ENCODE measurements around the gene ACSL1.

Gene ACSL1

DNA sequence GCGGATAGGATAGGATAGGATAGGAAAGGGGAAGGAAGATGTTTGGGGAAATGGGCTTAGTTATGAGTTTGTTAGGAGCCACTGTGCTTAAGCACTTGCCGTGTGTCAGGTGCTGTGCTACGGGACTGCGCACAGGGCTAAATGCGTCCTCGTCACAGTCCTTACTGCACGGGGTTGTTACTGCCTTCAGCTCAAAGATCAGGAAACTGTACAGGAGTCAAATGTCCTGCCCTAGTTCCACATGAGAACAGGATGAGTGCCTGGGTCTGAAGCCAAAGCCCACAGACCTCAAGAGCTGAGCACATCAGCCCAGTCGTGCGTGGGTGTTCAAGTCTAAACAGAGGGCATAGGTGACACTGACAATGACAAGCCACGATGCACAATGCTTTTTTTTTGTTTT is 15.0 kb downstream of the ACSL1 start:
- no peak for DNase-seq

DNA sequence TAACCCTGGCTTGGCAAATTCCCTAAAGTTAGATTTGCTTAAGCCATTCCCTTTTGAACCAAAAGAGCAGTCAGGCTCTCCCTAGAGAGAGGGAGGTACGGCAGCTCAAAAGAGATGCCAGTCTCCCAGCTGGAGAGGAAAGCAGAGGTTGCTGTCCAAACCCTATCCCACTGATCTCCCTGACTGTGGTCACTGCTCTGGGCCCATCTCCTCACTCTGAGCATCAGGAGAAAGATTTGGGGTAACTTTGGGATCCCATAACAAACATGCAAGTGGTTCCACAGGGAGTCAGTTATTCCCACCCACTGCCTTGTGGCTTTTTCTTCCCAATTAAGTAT is 17.1 kb downstream of the ACSL1 start:
- DNase-seq: no peak

DNA sequence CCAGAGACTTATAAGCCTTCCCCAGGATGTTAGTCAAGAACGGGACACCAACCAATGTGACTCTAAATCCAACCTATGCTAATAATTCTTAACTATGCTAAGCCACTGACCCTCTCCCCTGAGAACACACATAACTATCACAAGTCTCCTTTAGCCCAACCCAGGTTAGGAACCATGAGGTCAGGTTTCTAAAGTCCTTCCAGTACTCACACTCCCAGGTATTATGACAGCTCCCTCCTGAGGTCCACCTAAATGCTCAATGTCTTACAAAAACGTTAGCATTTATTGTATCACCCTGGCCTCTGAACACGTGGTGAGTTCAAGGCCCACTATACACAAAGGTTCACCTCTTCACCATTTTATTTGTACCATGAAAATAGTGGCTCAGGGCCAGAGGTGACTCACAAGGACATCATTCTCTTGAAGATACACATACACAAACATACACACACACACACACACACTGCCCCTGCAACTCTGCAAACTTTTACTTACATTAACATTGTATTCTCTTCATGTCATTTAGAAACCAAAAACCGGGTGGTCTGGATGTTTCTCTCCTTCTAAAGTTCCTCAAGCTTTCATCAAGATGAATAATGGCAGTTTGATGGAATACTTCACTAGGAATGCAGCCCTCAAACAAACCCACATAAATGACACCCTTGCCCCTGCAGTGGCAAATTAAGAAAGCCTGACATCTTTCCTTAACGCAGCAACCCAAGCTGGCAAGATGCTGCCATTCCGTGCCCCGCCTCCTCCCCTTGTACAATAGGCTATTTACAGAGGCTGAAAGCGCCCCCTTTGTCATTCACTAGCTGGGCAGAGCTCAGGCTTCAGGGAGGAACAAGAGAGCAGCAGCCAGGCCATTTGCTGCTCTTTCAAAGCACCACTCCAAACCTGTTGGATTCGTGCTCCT is 17.7 kb downstream of the ACSL1 start:
- no peak for DNase-seq

DNA sequence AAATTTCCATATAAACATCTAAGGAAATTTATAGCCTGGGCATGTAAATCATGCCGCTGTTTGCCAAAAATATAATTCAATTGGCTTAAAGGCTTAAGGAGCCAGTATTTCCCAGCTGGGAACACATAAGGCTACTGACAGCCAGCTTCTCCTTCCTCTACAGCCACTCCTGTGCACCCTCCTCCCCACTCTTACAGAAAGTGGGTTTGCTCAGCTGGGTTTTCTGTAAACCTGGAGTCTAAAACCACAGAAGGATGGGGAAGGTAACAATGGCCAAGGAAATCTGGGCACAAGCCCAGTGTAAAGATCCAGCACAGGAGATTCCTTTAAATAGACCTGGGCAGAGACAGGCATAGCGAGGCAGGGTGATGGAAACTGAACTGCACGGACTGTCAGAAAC is 18.5 kb downstream of the ACSL1 start:
- DNase-seq: no peak

DNA sequence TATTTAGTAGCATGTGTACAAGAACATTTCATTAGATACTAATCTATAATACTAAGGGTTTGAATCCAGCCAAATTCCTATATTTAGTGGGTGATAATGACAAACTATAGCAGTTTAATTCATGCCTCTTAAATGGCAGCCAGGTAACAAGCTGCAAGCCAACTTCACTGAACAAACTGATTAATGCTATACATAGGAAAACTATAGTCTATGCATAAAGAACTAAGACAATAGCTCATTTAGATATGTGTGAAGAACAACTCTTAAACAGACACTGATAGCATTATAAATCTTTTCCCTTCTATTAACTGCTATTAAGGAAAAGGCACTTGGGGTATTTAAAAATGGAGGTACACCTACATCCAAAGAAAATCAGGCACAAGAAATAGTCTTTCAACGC is 19.1 kb downstream of the ACSL1 start:
- DNase-seq: no peak

DNA sequence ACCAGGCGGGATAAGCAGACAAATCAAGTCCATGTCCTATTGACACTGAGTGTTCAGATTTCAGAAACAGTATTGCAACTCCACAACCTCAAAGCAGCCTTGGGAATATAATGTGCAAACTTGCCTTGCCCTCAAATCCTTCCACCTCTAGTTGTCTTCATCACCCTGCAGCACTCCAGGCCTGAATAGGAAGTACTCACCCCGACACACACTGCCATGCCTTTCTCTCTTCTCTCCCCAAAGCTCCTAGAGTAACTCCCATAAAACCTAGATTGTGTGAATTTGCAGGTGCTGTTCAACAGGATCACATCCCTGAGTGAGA is 19.6 kb downstream of the ACSL1 start:
- DNase-seq: no peak

DNA sequence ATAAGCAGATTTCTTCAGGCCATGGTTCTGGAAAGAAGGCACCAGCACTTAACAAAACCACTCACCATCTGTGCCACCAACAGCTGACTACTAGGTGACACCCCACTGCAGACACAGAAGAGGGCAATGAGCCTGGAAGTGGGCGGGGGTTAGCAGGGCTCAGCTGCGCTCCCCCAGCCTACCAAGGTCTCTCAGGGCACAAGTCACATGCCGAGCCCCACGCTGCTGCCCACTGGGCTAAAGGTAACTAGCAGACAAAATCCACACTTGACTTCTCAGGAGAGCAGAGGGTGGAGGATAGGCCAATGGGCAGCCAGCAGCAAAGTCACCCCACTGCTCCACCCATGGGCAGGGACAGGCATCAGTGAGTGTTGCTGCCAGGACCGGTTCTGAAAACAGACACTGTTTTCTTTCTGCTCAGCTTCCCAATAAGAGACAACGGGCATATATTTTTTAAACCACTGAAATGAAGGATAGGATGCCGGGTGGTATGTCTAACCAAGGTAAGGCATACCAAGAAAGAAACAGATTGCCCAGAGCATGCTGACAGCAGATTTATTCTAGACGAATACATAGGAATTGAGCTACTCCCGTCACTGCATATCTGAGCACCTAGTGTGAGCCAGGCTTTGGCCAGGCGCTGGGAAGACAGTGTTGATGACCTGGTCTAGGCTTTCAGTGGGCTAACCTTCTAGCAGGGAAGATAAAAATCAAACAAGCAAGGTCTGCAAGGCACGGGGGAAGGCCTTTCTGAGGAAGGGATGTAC is 20.1 kb downstream of the ACSL1 start:
- DNase-seq: peak; percentile 9

DNA sequence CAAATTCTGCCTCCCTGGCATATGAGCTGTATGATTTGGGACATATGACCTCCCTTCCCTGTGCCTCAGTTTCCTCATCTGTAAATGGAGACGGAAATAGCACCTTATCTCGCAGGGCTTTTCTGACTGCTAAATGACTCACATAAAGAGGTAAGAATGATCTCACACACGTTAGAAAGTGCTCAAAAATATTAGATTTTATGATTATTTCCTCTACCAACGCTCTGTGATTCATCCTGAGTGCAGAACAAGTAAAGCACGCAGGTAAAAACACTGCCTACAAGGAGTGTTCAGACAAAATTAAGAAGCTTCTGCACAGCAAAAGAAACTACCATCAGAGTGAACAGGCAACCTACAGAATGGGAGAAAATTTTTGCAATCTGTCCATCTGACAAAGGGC is 21.1 kb downstream of the ACSL1 start:
- DNase-seq: no peak

DNA sequence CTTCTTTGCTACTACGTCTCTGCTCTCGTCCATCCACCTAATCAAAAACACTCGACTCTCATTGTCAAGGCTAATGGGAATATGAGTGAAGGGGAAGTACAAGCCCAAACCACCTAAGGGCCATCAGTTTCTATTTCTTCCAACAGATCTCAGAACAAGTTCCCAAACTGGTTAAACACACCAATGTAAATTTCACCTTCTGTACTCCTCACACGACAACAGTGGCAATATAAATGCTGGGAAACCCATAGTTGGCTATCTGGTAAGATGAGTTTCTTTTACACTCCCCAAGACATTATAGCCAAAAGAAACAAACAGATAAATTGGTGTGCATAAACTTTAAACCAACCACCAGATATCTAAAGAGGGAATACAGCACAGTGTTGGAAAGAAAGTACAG is 21.9 kb downstream of the ACSL1 start:
- DNase-seq: no peak

DNA sequence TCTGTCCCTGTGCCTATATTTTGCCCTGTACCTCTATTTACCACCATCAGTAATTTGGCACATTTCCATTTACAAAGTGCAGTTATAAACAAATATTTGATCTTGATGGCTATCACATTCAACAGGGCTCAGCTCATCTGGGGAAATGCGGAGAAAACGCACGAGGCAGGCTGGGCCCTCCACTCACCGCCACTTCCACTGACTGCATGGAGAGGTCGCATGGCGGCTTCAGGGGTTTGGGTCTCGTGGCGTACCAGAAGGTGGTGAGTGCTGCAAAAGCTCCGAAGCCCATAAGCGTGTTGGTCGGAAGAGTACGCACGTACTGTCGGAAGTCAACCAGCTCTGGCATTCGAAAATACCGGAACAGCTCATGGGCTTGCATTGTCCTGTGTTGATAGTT is 22.6 kb downstream of the ACSL1 start:
- no peak for DNase-seq

DNA sequence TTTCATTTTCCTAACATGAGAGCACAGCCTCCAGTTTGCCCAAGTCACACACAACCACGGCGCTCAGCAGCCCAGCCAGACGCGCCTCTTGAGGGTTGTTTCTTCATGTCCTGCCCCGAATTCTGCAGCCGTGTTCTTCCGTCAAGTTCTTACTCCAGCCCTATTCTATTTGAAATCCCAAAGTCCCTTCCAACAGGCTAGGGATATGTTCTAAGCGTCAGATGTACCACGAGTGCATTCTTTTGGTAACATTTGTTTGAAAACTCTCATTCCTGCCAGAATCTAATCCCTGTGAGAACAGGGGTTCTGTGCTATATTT is 23.1 kb downstream of the ACSL1 start:
- DNase-seq: no peak

DNA sequence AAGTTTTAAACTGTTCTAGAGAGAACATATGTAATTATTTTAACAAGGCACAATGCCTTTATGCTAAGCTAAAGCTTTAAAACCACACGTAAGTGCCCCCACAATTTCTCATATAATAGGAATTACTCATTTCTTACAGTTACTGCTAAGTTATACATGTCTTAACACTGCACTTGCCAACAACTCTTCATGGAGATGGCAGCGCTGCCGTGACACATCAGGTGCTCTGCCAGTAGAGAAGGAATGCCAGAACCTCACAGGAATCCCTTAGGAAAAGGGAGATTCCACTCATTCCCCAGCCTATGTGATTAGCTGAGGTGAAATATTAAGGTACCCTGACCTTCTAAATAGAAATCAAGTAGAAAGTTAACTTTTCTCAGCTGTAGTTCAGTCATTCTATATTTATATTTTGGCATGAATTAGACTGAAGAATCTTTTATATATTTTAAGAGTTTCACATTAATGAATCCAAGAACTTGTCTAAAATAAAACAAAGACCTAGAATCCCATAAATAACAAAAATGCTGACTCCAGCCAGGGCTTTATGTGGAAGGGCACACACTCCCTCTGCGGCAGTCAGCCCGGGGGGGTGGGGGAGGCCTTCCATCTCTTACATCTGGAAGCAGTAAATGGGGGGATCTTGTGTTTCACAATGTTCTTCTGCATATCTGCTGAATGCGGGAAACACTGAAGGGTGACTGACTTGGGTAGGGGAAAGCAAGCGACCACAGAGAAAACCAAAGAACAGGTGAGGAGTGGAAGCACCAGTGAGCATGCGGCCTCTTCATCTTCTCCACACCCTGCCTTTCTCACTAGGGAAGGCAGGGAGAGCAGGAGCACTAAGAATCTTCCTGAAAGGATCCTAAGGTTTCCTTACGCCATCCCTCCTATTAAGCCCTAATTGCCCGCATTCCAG is 23.7 kb downstream of the ACSL1 start:
- no peak for DNase-seq

DNA sequence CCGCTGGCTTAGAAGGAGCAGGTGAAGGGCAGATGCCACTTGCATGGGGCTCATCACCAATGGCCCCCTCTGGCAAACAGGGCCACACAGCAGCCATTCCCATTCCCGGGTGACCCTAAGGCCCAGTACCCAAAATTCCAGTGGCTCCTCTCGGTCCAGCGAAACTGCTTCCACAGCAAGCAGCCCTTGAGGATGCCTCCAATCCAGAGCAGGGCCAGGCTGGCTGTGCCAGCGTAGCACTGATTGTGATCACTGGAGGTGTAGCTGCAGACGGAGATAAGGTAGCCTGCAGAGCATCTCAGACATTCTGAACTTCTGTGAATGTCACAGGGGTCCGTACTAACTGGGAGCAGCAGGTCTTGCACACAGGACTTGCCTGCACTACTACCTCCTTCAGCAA is 27.3 kb downstream of the ACSL1 start:
- no peak for DNase-seq

DNA sequence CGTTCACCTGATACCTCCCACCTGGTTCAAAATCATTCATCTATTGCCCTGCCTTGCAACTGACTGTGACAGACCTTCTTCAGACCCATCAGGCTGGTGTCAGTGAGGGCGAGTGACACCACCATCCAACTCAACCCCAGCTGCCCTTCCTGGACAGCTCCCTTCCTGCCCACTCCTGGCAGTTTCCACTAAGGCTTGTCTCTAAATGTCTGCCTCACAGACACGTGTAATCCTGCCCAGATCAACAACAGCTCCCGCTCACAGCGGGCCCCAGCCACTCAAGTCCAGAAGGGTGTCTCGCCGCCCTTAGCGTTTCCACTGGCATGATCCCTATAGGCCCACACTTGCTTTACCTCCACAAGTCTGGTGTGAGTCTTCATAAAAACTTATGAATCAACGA is 28.9 kb downstream of the ACSL1 start:
- no peak for DNase-seq

DNA sequence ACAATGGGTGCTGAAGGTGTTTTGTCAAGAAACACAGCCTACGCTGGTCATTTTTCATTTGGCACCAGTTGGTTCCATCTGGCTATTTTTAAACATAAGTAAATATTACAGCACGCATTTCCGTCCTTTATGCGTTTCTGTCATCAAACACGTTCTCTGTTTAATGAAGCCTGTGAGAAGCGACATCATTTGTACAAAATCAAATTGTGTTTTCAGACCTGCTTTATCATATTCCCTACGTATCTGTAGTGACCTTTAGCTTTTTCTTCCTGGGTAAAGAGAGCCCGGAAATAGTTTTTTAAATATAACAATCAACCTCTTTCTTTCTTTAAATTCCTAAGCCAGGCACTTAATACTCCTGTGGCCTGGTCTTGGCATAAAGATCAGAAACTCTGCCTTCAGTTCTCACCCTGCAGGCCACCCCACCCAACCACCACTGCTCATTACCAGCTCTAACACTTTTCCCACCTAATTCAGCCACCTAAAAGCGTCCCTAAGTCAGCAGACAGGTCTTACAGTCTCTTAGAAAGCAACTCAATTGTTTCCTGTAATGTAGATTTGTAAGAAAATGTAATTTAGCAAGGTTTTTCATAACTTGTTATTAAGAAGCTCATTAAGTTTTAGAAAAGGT is 30.4 kb downstream of the ACSL1 start:
- no peak for DNase-seq

DNA sequence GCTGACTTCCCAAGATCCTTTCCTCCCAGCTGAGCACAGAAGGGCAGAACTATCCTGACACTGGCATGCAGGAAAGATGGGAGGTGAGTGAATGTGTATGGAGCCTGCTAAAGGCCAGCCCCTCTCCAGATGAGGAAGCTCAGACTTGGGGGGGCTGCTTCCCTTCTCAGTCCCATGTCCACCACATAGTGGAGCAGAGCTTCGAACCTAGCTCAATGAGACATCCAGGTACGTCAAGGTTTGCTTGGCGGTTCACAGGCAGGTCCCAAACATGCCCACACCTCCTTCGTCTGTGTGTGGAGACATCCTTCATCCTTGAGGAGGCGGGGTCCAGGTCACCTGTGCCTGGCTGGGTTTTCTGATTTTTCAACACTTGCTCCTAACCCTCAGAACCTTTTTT is 31.3 kb downstream of the ACSL1 start:
- DNase-seq: no peak

DNA sequence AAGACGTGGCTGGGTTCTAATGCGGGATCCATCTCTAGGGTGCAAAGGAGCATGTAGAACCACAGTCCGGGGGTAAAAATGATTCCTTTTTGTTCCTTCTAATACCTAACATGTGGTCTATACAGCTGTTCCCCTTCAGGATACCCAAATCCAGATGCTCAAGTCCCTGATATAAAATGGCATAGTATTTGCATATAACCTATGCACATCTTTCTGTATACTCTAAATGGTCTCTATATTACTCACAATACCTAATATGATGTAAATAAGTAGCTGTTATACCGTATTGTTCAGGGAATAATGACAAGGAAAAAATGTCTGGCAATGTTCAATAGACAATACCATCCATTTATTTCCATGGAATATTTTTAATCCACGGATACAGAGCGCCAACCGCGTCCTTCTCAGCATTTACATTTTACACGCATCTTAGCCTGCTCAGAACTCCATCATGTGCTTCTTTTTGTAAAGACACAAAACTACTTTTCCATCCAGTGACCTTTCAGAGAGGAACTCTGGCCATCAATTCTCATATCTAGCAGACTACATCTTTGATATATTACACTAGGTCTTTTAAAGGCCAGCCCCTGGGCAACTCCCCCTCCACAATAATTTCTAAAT is 31.9 kb downstream of the ACSL1 start:
- no peak for DNase-seq

DNA sequence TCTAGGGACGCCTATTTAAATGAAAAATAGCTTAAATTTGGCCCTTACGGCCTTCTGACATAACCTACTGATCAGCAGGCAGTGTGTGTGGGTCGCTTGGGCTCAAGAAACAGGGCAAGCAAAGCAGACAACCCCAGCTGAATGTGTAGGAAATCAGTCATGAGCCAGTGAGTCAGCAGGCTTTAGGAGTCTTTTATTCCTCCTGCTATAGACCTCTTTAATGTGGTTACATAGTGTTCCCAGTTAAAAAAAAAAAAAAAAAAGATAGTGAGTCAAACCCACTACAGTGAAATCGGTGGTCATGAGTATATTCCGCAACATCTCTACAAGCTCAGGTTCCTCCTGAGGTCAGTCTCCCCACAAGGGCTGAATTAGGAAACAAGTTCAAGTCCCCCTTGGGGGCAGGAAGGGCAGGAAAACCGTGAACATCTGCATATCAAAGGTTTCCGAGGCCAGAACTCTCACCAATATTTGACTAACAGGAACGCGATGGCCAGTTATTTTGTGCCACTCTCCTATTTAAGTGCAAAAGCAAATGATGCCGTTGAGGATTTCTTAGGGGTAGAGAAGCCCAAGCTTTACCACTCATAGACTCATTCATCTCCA is 32.7 kb downstream of the ACSL1 start:
- DNase-seq: no peak

DNA sequence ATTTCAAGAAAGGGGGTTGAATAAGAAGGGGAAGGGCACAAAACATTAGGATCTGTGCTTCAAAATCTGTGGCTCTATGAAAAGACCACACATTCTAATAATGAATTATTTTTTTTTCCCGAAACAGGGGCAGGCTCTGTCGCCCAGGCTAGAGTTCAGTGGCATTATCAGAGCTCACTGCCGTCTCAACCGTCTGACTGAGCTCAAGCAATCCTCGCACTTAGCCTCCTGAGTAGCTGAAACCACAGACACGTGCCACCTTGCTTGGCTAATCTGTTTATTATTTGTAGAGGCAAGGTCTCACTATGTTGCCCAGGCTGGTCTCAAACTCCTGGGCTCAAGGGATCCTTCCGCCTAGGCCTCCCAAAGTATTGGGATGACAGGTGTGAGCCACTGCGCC is 33.4 kb downstream of the ACSL1 start:
- no peak for DNase-seq

DNA sequence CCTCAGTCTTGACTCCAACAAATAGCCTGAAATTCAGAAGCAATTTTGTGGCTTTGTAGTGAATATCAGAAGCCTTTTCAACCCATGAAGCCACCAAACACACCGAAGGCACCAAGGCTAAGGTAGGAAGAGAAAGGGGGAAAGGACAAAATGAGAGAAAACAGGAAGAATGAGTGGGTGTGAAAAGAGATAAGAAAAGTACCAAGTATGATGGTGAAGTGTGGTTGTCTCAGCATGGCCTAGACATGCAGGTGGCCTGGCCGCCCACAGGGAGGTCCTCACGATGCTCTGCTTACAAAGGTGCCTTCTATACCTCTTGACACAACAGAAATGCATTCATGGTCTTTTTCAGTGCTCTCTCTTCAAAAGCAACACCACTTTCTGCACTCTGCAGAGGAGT is 34.9 kb downstream of the ACSL1 start:
- DNase-seq: no peak

DNA sequence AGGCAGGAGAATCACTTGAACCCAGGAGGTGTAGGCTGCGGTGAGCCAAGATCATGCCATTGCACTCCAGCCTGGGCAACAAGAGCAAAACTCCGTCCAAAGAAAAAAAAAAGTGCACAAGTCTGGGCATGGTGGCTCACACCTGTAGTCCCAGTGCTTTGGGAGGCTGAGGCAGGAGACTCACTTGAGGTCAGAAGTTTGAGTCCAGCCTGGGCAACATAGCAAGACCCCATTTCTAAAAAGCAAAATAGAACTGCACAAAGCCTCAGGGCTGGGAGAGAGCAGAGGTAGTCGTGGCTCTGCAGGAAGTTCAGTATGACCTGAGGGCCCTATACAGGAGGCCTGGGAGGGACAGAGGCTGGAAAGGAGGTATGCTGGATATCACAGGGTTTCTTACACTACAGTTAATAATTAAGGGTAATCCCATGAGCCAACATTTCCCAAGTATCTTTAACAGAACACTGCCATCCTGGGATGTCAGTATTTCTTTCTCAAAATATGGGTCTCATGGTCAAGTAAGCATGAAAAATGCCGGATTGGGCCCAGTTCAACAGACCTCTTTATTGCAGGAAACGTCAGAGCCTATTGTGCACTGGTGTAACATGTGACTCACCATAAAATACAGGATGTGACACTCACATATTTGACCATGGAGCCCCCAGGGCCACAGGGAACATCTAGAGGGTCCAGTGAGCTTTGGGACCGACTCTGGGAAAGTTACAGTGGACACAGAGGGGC is 37.8 kb downstream of the ACSL1 start:
- DNase-seq: no peak

DNA sequence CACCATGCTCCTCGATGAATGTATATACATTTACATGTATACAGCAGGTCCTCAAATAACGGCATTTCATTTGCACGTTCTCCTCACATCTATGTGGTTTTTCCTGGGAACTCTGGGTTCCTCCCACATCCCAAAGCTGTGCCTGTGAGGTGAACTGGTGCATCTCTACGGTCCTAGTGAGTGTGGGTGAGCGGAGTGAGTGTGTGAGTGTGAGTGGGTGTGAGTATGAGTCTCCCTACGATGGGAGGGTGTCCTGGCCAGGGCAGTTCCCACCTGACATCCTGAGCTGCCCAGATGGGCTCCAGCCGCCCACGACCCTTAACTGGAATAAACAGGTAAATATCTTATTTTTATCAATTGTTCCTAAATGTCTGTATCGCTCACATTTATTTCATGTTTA is 40.0 kb downstream of the ACSL1 start:
- no peak for DNase-seq

Data from NCI-H2107 (cell line).